ENCODE measurements around the gene SLC25A33.
"Not testable (repeated sequence)": the region's sequence is repeated elsewhere in the genome, so short reads cannot be mapped to it uniquely, and the experiment has no call there.

The SLC25A33 gene

GRCh38 chr1:9602794-9603167 is 63.5 kb downstream of the SLC25A33 start:
- DNase-seq: no peak

GRCh38 chr1:9603307-9603706 is 64.0 kb downstream of the SLC25A33 start:
- no peak for DNase-seq

DNA sequence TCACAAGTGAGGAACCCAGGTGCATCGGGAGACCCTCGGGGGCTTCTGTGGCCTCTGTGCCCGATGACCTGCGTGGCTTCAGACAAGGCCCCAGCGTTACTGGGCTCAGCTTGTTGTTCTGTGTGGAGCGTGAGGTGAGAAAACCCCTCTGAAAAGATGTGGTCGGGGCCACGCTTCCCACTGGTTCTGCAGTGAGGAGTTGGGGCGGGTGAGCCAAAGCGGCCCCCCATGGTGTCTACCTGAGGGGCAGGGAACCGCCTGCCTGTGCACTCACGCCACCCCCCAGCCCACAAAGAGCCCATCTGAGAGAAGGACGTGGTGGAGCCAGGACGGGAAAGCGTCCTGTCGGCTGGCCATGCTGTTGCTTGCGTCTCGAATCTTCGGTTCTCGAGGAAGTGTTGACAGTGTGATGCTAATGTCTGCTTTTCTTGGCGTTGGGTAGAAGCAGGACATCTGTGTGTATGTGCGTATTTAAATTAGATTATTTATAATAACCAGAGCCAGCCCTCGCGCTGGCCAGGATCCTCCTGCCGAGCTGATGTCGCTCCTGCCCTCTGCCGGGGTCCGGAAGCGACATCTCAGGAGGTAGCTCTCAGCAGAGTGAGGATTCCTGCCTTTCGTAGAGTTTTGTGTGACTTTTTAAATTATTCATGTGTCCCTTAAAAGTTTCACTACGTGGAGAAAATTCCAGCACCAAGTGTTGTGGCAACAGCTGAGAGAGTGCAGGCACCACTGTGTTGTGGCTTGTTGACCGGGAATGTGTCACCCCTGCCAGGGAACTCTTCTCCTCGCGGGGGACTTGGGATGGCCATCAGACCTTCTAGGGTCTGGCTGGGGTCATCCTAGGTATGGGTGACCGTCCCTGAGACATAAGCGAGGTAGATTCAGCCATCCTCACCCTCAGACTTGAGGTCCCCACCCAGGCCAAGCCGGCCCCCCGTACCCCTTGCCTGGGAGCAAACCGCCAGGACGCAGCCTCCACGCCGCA is 64.8 kb downstream of the SLC25A33 start:
- DNase-seq: no peak

DNA sequence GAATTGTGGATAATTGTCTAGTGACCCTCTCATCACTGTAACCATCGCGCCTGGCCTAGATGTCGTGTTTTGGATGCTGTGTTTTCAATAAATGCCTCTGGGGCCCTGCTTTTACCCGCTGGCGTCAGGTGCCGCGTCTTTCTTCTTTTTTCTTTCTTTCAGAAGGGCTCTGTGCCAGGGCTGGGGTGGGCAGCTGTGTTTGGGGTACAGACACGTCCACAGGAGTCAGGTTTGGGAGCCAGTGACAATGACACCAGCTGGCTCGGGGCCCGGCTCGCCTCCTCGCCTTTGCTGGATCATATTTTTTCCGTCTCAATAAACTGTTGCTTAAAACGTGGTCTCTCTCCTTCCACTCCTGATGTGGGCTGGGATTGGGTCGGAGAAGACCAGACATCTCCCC is 65.6 kb downstream of the SLC25A33 start:
- no peak for DNase-seq

GRCh38 chr1:9605946-9606455 is 66.7 kb downstream of the SLC25A33 start:
- DNase-seq: no peak

DNA sequence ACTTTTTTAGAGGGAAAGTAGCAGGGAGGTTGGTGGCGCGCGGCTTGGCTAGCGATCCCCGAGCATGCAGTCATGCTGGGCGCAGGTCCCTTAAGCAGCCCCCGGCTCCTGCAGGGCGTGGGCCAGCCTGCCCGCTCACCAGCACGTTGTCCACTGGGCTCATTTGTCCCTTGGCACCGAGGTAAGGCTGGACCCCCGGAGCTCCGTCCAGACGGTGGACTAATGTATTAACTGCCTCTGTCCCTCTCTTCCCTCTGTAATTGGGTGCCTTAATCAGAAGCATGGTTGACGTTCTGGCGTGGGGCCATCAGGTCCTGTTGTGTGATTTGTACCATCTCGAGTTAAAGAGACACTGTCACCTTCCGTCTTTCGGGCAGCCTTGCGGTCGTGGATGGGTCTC is 67.2 kb downstream of the SLC25A33 start:
- DNase-seq: no peak

- no peak for DNase-seq
These were observed 67.7 kb downstream of the SLC25A33 start for GRCh38 chr1:9606948-9607347.

- DNase-seq: no peak
These were observed 68.1 kb downstream of the SLC25A33 start for GRCh38 chr1:9607352-9607751.

- no peak for DNase-seq
These were observed 70.7 kb downstream of the SLC25A33 start for GRCh38 chr1:9609998-9610397.

- no peak for DNase-seq
These were observed 71.3 kb downstream of the SLC25A33 start for GRCh38 chr1:9610548-9610947.

GRCh38 chr1:9611716-9612115 is 72.5 kb downstream of the SLC25A33 start:
- no peak for DNase-seq

GRCh38 chr1:9612162-9612845 is 73.0 kb downstream of the SLC25A33 start:
- DNase-seq: no peak

- DNase-seq: no peak
These were observed 73.8 kb downstream of the SLC25A33 start for GRCh38 chr1:9612871-9613624.

DNA sequence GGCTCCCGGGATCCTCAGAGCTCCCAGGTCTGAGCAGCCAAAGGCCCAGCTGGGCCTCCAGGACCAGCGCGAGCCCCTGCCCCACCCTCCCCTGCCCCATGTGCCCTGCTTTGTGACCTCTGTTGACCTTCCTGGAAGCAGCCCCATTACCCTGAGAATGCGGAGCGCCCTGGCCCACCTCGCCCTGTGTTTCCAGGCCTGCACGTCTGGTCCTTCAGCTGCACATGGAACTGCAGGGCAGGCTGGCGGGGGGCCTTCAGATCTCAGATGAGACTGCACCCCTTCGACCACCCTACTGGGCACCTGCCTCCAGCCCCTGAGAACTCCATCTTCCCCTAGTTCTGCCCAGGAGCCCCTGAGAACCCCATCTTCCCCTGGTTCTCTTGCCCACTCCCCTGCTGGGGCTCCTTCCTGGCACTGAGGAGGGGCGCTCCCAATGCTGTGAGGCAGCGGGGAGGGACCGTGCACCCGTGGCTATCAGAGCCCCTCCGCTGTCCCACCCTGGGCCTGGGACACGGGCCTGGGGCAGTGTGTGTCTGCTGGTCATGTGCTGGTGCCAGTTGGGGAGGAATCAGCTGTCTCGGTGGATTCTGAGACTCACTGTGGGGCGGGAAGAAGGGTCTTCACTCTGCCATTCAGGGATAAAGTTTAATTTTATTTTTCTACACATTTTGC is 74.5 kb downstream of the SLC25A33 start:
- no peak for DNase-seq

GRCh38 chr1:9615316-9616063 is 76.2 kb downstream of the SLC25A33 start:
- peak; percentile 70 for DNase-seq

DNA sequence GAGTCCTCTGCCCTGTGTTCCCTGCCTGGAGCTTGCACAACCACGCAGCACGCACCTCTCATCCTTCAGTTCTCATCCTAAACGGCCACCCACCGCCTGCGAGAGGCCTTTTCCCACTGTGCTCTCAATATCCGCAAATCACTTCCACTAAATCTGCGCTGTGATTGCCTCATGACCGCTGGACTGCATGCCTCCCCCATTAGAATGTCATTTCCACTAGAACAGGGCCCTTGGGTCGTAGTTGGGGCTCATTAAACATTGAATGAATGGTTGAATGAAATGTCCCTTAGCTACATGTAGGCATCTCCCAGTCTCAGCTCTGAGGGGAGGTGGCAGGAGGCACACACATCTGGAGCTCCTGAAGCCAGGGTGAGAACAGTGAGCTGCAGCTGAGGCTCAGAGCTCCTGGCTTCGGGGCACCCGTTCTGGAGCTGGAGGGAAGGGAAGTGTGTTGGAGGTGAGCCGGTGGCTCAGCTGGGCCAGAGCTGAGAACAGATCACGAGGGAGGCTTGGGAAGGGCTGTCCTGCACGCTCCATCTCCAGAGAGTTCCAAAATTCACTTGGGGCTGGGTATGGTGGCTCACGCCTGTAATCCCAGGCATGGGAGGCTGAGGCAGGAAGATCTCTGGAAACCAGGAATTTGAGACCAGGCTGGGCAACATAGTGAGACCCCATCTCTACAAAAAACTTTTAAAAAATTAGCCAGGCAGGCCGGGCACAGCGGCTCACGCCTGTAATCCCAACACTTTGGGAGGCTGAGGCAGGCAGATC is 79.8 kb downstream of the SLC25A33 start:
- no peak for DNase-seq

DNA sequence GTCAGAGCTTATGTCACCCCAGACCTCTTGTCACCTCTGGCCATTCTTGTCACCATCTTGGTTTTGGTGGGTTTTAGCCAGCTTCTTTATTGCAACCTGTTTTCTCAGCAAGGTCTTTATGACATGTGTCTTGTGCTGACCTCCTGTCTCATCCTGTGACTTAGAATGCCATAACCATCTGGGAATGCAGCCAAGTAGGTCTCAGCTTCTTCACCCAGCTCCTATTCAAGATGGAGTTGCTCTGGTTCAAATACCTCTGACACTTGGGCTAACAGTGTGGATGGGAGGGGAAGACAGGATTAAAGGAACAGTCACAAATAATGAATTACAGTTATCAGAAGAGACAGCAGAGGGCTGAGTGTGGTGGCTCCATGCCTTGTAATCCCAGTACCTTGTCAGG is 81.8 kb downstream of the SLC25A33 start:
- no peak for DNase-seq

GRCh38 chr1:9624081-9624480 is 84.8 kb downstream of the SLC25A33 start:
- DNase-seq: no peak

GRCh38 chr1:9625030-9625429 is 85.8 kb downstream of the SLC25A33 start:
- not testable (repeated sequence) for DNase-seq

DNA sequence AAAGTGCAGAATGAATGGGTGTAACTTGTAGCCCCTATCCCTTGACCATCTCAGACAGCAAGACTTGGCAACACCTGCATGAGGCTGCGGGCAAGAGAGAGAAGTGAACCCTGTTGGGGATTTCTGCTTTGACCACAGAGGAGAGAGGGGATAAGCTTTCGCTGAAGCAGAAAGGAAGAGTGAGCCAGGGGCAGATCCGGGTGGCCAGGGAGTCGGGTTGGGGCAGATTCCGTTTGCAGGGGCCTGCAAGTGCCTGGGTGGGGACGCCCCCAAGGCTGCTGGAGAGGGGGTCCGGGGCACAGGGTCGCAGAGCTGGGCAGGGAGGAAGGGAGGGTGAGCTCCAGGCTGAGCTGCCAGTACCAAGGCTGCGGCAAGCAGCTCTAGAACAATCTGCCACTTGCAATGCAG is 86.9 kb downstream of the SLC25A33 start:
- peak; percentile 24 for DNase-seq
